NCI-H2196 (cell line): ENCODE data around the gene WDR27.

Experiments used
- DNase-seq: peaks from one replicate; lab custom pipeline; 2025; ENCODE audit not compliant: unreplicated experiment; lab: John Stamatoyannopoulos, UW

The WDR27 gene

GRCh38 chr6:169416249-169416648 lies 285.6 kb downstream of the WDR27 start:
- no peak for DNase-seq

- no peak for DNase-seq
These were observed 286.6 kb downstream of the WDR27 start for GRCh38 chr6:169415179-169415578.

- no peak for DNase-seq
These were observed 290.1 kb downstream of the WDR27 start for GRCh38 chr6:169411722-169412121.

DNA sequence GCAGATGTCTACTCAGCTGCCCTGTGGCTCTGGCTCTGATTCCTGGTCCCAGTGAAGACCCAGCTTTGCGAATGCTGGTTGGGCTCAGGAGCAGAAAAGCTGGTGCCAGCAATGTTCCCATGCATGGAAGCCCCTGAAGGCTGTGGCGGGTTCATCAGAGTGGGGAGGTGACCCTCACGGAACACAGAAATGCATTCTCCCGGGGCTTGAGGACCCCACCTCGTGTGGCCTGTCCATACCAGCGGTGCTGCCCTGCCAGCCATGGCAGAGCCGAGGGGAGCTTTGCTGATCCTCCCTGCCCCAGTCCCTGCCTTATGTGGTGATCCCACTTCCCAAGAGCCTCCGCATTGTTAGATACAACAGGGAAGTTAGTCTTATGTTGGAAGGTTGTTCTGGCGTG lies 290.5 kb downstream of the WDR27 start:
- no peak for DNase-seq

- DNase-seq = no peak
These were observed 292.0 kb downstream of the WDR27 start for GRCh38 chr6:169409742-169410312.

- DNase-seq = no peak
These were observed 294.5 kb downstream of the WDR27 start for GRCh38 chr6:169407325-169407724.
